HTERT RPE-1 (cell line): ENCODE results near the gene VPS26C.
"Not testable (repeated sequence)": the region's sequence is repeated elsewhere in the genome, so short reads cannot be mapped to it uniquely, and the experiment has no call there.

Source experiments
- in situ Hi-C: fragments of 300-500 bp; cut with MboI; formaldehyde crosslinking; loops from 4 replicates; pipeline ENCODE4 v1.14.3; 2020; ENCODE audit warnings: low sequenced_read_pairs

VPS26C gene

GRCh38 chr21:37267269-37268185 lies at the start of gene VPS26C:
Gene VPS26C (minus strand): TSS chr21:37267334. CDS start chr21:37267294, 40 bp downstream.
- in situ Hi-C loops, result no loop called here

- in situ Hi-C loops, result not testable (repeated sequence)
Observed at GRCh38 chr21:37316072-37316471, 48.9 kb upstream of the VPS26C start.

GRCh38 chr21:37300114-37300751 lies 33.1 kb upstream of the VPS26C start:
- in situ Hi-C loops, result no loop called here

- in situ Hi-C loops, result no loop called here
Observed at GRCh38 chr21:37297364-37297763, 30.2 kb upstream of the VPS26C start.

- in situ Hi-C loops, result no loop called here
Observed at GRCh38 chr21:37294679-37295078, 27.5 kb upstream of the VPS26C start.

GRCh38 chr21:37292941-37293340 lies 25.8 kb upstream of the VPS26C start:
- in situ Hi-C loops, result no loop called here

- in situ Hi-C loops, result no loop called here
Observed at GRCh38 chr21:37292041-37292440, 24.9 kb upstream of the VPS26C start.

GRCh38 chr21:37283191-37283710 lies 16.1 kb upstream of the VPS26C start:
- in situ Hi-C loops, result not testable (repeated sequence)

- in situ Hi-C loops, result not testable (repeated sequence)
Observed at GRCh38 chr21:37282602-37283001, 15.5 kb upstream of the VPS26C start.

- in situ Hi-C loops, result no loop called here
Observed at GRCh38 chr21:37281993-37282392, 14.9 kb upstream of the VPS26C start.

- in situ Hi-C loops, result no loop called here
Observed at GRCh38 chr21:37281579-37281978, 14.4 kb upstream of the VPS26C start.

- in situ Hi-C loops, result not testable (repeated sequence)
Observed at GRCh38 chr21:37279271-37279670, 12.1 kb upstream of the VPS26C start.

- in situ Hi-C loops, result no loop called here
Observed at GRCh38 chr21:37278199-37278598, 11.1 kb upstream of the VPS26C start.

- in situ Hi-C loops, result no loop called here
Observed at GRCh38 chr21:37276377-37276776, 9.2 kb upstream of the VPS26C start.

- in situ Hi-C loops, result no loop called here
Observed at GRCh38 chr21:37273911-37274690, 7.0 kb upstream of the VPS26C start.

- in situ Hi-C loops, result no loop called here
Observed at GRCh38 chr21:37273440-37273839, 6.3 kb upstream of the VPS26C start.

GRCh38 chr21:37272897-37273296 lies 5.8 kb upstream of the VPS26C start:
- in situ Hi-C loops, result no loop called here

GRCh38 chr21:37270576-37271365 lies 3.6 kb upstream of the VPS26C start:
- in situ Hi-C loops, result no loop called here

- in situ Hi-C loops, result no loop called here
Observed at GRCh38 chr21:37269481-37269880, 2.3 kb upstream of the VPS26C start.

- in situ Hi-C loops, result no loop called here
Observed at GRCh38 chr21:37268186-37268503, 1.0 kb upstream of the VPS26C start.
